Left ventricle myocardium inferior (tissue), 1 donor: ENCODE measurements around the gene PDE6A. TPM values are rescaled to one million over a fixed set of nuclear protein-coding genes. Genes with fewer than 3 reads are reported as not detected.

Experiments used
- DNase-seq: peaks from one replicate; pipeline ENCODE4 v3.0.0-alpha.2; 2020
- H3K27ac ChIP-seq: fragments of 200-600 bp; replicated peaks from 2 replicates; pipeline ENCODE4 v1.8.0; 2021
- H3K27me3 ChIP-seq: fragments of 200-600 bp; 2 replicates; pipeline ENCODE4 v1.8.0; 2021; ENCODE audit warnings: low read depth
- H3K36me3 ChIP-seq: fragments of 200-600 bp; 2 replicates; pipeline ENCODE4 v1.8.0; 2021
- H3K4me1 ChIP-seq: fragments of 200-600 bp; 2 replicates; pipeline ENCODE4 v1.8.0; 2021
- H3K4me3 ChIP-seq: fragments of 200-600 bp; 2 replicates; pipeline ENCODE4 v1.8.0; 2021; ENCODE audit warnings: mild to moderate bottlenecking, moderate library complexity
- H3K9me3 ChIP-seq: fragments of 200-600 bp; replicated peaks from 2 replicates; pipeline ENCODE4 v1.8.0; 2021
- intact Hi-C: fragments of 100-400 bp; cut with micrococcal nuclease; formaldehyde crosslinking; loops from one replicate; pipeline ENCODE4 v1.11.0; 2022
- total RNA-seq: library from RNA; stranded (reverse); fragmentation: NEBNext Ultra II Directional; extraction: Animal tissue kit (Norgen Biotek cat#: 25700); gene quantifications from one replicate; pipeline ENCODE4 v1.2.1, GENCODE V29; 2021
- TF ChIP-seq, protein P1 (sequence below): fragments of 200-600 bp; IDR thresholded peaks from 2 replicates; pipeline ENCODE4 v1.8.0; 2021; ENCODE audit warnings: antibody characterized with exemption, mild to moderate bottlenecking, borderline replicate concordance
- donor health status: DM: no; HTN: yes; CAD: no; lungs with severe emphysema.

The PDE6A gene
- total RNA-seq, 1 donor from 2014 or later, result 0.22 TPM

GRCh38 chr5:149854866-149855265, 89.7 kb downstream of the PDE6A start:
- TF ChIP-seq, protein P1, sequence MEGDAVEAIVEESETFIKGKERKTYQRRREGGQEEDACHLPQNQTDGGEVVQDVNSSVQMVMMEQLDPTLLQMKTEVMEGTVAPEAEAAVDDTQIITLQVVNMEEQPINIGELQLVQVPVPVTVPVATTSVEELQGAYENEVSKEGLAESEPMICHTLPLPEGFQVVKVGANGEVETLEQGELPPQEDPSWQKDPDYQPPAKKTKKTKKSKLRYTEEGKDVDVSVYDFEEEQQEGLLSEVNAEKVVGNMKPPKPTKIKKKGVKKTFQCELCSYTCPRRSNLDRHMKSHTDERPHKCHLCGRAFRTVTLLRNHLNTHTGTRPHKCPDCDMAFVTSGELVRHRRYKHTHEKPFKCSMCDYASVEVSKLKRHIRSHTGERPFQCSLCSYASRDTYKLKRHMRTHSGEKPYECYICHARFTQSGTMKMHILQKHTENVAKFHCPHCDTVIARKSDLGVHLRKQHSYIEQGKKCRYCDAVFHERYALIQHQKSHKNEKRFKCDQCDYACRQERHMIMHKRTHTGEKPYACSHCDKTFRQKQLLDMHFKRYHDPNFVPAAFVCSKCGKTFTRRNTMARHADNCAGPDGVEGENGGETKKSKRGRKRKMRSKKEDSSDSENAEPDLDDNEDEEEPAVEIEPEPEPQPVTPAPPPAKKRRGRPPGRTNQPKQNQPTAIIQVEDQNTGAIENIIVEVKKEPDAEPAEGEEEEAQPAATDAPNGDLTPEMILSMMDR, result no peak
- H3K4me3 ChIP-seq, result no peak overlapping the region
- no peak overlapping the region for H3K27ac ChIP-seq
- peaks cover 20% of the 10 kb centered on the region for H3K36me3 ChIP-seq
- no peak for DNase-seq
- H3K9me3 ChIP-seq, result no peaks in the 10 kb centered on the region
- intact Hi-C loops, result no loop called here
- peaks cover 32% of the 10 kb centered on the region for H3K4me1 ChIP-seq
- H3K27me3 ChIP-seq, result no peaks in the 10 kb centered on the region

- peaks cover 31% of the 10 kb centered on the region for H3K36me3 ChIP-seq
- no peak for DNase-seq
- no peaks in the 10 kb centered on the region for H3K9me3 ChIP-seq
- H3K4me3 ChIP-seq, result no peak overlapping the region
- TF ChIP-seq, protein P1, result no peak
- peaks cover 32% of the 10 kb centered on the region for H3K4me1 ChIP-seq
- no peaks in the 10 kb centered on the region for H3K27me3 ChIP-seq
- intact Hi-C loops, result no loop called here
- H3K27ac ChIP-seq, result no peak overlapping the region
Measured at GRCh38 chr5:149853701-149854100, 90.9 kb downstream of the PDE6A start.

DNA sequence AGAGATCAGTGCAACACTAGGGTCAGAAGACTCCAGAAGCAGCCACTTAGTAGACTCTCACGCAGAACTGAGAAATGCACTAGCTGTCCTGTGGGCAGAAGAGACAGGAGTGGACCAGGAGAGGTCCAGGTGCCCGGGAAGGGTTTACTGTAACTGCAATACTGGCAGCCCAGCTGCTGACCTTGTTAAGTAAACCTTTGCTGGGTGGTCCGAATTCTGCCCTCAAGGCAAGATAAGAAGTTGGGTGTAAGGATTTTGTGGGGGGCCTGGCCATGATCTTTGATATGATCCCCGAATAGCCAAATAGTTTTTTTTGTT, 91.3 kb downstream of the PDE6A start:
- TF ChIP-seq, protein P1, result no peak
- peak overlapping the region; percentile 44 for H3K27ac ChIP-seq
- intact Hi-C loops, result no loop called here
- H3K9me3 ChIP-seq, result no peaks in the 10 kb centered on the region
- H3K4me3 ChIP-seq, result no peak overlapping the region
- DNase-seq, result no peak
- H3K36me3 ChIP-seq, result peaks cover 36% of the 10 kb centered on the region
- H3K27me3 ChIP-seq, result no peaks in the 10 kb centered on the region
- peaks cover 30% of the 10 kb centered on the region for H3K4me1 ChIP-seq

DNA sequence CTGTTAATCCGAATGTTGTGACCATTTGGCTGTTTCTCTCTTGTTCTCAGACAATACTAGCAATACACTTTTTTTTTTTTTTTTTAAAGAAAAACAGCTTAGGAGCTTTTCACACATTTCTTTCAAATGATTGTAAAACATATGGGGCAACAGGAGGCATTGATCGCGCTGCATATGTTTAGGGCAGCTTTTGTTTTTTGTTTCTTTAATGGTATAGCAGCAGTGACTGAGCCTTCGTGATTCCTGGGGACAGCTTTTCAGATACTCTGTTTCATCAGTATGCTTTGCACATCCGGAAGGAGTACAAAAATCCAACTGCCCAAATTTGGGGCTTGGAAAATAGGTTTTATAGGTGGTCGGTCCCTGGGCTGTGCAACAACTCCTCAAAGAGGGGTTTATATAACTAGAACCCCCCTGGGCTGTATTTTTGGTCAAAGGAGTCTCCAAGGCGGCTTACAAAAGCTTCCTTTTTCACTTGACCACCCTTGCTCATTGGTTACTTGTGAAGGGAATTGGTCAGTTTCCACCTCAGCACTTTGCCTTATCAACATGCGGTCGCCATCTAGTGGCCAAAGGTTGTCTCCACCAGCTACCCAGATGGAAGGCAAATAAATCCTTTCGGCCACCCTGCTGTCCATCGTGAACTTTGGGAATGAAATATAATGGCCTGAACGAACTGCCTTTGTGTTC, 91.8 kb downstream of the PDE6A start:
- Histone ChIP-seq H3K27ac (peak overlapping the region; percentile 44), H3K4me3 (no peak overlapping the region), H3K36me3 (peaks cover 41% of the 10 kb centered on the region), H3K27me3 (no peaks in the 10 kb centered on the region), H3K4me1 (peaks cover 25% of the 10 kb centered on the region), H3K9me3 (no peaks in the 10 kb centered on the region)
- TF ChIP-seq, protein P1, result peak; percentile 94
- DNase-seq, result peak; percentile 63
- intact Hi-C loops, result no loop called here

GRCh38 chr5:149851211-149851610, 93.4 kb downstream of the PDE6A start:
- intact Hi-C loops, result no loop called here
- DNase-seq, result no peak
- TF ChIP-seq, protein P1, result no peak
- Histone ChIP-seq H3K27ac (no peak overlapping the region), H3K9me3 (no peaks in the 10 kb centered on the region), H3K36me3 (peaks cover 56% of the 10 kb centered on the region), H3K4me3 (no peak overlapping the region), H3K4me1 (peaks cover 9% of the 10 kb centered on the region), H3K27me3 (no peaks in the 10 kb centered on the region)
